ENCODE data around the gene KDM2A.

DNA sequence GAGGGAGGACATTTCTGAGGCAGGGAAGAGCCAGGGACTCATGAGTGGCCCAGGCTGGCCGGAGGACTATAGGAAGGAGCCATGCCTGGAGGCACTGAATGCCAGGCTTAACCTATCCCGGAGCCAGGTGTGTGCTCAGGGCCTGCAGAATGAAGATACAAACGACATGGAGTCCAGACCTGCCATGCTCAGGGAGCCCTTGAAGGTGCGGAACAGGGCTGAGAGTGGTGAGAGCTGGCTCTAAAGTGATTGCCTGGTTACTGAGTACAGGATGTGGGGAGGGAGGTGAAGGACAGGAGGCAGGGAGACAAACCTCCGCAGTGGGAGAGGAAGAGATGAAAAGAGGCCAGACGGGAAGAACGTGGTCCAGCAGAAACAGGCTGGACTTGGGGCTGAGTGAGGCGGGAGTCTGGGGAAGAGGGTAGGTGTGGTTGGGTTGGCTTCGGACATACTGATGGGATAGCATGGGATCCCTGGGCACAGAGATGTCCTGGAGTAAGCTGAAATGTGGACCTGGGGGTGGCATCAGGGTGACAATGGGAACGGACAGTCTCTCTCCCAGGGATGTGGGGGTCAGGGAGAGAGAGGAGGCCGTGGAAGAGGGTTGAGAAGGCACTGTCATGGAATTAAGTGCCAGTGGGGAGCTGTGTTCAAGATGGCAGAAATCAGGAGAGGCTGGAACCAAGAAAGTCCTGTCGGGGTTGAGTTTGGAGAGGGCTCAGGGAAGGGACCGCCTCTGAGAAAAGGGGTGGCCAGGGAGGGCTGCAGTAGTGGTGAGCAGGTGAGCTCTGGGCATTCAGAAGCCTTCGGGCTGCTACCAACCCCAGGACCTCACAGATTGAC is 168.5 kb downstream of the KDM2A start:
- no peak for TF ChIP-seq CTCF (tag by site-specific recombination; IDR thresholded peaks at IDR 0.05)
- TF ChIP-seq MYNN (tag by site-specific recombination; IDR thresholded peaks at IDR 0.05; ENCODE audit: borderline replicate concordance), result no peak
- TF ChIP-seq ZNF473 (tag by site-specific recombination; IDR thresholded peaks at IDR 0.05), result no peak
- TF ChIP-seq ZFP37 (tag by site-specific recombination; IDR thresholded peaks at IDR 0.05), result no peak
- TF ChIP-seq ZNF280C (tag by site-specific recombination; IDR thresholded peaks at IDR 0.05), result no peak
- no peak for TF ChIP-seq ZNF350 (tag by site-specific recombination; IDR thresholded peaks at IDR 0.05)
- TF ChIP-seq ZSCAN16 (tag by site-specific recombination; IDR thresholded peaks at IDR 0.05), result no peak
